RWPE1 (cell line): ENCODE measurements around the gene SENP1.
"Not testable (repeated sequence)": the region's sequence is repeated elsewhere in the genome, so short reads cannot be mapped to it uniquely, and the experiment has no call there.

Experiments
- CTCF ChIA-PET: fragments of 350-600 bp; sonication (Branson Sonifier 250); formaldehyde crosslinking; extraction: SDS; loops from one replicate; lab custom pipeline; 2021; lab: Yijun Ruan, JAX
- POLR2A ChIA-PET: fragments of 400-600 bp; formaldehyde crosslinking; extraction: SDS; loops from one replicate; lab custom pipeline; 2020; ENCODE audit warnings: antibody characterized with exemption; ENCODE audit not compliant: low non-redundant PET; lab: Yijun Ruan, JAX
- DNase-seq: peaks from one replicate; pipeline ENCODE4 v3.0.0; 2012; ENCODE audit warnings: low spot score
- H3K27ac ChIP-seq: fragments of 450-650 bp; 2 replicates; pipeline ENCODE4 v1.5.1; 2017
- TF ChIP-seq, protein P1 (sequence below): fragments of 450-650 bp; conservative IDR thresholded peaks from 2 replicates; pipeline ENCODE4 v1.5.1; 2017; ENCODE audit warnings: low read depth, mild to moderate bottlenecking

SENP1 gene

DNA sequence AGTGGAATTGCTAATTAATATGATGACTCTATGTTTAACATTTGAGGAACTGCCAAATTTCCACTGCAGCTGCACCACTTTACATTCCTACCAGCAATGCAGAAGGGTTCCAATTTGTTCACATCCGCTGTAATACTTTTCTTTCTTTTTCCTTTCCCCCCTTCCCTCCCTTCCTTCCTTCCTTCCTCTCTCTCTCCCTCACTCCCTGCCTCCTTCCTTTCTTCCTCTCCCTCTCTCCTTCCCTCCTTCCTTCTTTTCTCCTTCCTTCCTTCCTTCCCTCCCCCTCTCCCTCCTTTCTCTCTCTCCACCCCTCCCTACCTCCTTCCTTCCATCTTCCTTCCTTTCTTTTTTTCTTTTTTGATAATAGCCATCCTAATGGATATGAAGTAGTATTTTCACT, 10.1 kb upstream of the SENP1 start:
- CTCF ChIA-PET, result no interaction called here
- TF ChIP-seq, protein P1, sequence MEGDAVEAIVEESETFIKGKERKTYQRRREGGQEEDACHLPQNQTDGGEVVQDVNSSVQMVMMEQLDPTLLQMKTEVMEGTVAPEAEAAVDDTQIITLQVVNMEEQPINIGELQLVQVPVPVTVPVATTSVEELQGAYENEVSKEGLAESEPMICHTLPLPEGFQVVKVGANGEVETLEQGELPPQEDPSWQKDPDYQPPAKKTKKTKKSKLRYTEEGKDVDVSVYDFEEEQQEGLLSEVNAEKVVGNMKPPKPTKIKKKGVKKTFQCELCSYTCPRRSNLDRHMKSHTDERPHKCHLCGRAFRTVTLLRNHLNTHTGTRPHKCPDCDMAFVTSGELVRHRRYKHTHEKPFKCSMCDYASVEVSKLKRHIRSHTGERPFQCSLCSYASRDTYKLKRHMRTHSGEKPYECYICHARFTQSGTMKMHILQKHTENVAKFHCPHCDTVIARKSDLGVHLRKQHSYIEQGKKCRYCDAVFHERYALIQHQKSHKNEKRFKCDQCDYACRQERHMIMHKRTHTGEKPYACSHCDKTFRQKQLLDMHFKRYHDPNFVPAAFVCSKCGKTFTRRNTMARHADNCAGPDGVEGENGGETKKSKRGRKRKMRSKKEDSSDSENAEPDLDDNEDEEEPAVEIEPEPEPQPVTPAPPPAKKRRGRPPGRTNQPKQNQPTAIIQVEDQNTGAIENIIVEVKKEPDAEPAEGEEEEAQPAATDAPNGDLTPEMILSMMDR, result no peak
- POLR2A ChIA-PET, result no interaction called here

DNA sequence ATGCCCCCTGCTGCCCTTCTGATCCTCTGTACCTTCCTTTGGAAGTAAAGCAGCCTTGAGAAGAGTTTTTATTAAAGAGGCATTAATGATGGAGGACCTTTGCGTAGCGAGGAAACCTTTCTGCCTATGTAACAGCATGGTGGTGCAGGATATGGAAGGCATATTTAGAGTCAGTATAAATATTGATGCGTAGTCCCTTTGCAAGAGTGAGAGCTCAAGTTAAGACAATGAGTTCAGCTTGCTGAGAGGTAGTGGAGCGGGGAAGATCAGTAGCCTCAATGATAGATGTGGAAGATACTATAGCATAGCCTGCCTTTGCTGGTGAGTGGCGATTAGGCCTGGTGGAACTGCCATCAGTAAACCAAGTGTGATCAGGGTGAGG, 5.4 kb upstream of the SENP1 start:
- H3K27ac ChIP-seq, CTCF ChIA-PET, POLR2A ChIA-PET, DNase-seq: not testable (repeated sequence)

More for the DNA sequence above, 10.1 kb upstream of the SENP1 start:
- no peak for DNase-seq
- no peak overlapping the region for H3K27ac ChIP-seq

DNA sequence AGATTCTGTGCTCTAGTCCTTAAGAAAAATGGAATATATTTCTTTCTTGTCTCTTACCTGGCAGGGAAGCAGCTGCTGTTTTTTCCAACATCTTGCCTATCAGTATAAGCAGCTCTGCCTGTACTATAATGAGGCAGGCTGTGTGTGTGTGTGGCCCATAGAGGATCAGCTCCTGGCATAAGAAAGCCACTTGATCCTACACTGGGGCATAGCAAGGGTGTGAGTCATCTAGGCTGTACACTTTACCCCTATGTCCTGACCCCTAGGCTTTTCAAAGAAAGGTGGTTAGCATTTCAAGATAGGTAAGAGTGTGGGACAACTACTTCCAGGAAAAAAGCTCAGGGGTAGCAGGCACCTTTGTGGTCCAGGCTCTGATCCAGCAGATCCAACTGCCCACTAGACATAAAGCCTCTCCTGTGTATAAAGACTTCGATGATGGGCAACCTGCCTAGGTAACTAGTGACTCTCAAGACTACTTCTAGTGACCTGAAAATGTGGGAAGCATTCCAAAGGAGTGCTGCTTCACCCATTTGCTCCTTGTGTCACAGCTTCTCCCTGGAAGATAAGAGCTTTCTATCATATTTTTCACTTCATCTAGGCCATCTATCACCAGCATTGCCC, 4.9 kb upstream of the SENP1 start:
- no peak overlapping the region for H3K27ac ChIP-seq
- DNase-seq, result peak; percentile 15
- TF ChIP-seq, protein P1, result no peak
- ChIA-PET CTCF (interaction anchor here (0.7 kb wide), 2 partner anchors 12 to 507 kb away, joined by 3 to 4 read pairs; no protein-coding TSS in a partner anchor), POLR2A (no interaction called here)

DNA sequence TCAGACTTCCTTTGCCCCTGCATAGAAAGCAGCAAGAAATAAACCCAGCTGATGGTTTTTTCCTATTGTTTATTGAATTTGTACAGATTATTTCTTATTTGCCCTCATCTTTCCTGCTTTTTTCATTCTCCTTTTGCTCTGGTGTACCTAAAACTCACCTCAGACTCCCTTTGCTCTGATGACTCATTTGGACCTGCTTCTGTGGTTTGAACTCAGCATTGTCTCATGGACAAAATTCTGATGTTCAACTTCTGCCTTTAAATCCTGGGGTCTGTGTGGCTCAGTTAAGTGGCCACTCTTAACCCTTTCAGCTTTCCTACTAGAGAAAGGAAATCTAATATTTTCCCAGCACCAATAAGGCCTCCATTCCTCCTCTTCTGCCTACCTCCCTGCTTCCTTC, 3.5 kb upstream of the SENP1 start:
- ChIA-PET POLR2A (no interaction called here), CTCF (no interaction called here)
- no peak for DNase-seq
- no peak overlapping the region for H3K27ac ChIP-seq
- TF ChIP-seq, protein P1, result no peak

DNA sequence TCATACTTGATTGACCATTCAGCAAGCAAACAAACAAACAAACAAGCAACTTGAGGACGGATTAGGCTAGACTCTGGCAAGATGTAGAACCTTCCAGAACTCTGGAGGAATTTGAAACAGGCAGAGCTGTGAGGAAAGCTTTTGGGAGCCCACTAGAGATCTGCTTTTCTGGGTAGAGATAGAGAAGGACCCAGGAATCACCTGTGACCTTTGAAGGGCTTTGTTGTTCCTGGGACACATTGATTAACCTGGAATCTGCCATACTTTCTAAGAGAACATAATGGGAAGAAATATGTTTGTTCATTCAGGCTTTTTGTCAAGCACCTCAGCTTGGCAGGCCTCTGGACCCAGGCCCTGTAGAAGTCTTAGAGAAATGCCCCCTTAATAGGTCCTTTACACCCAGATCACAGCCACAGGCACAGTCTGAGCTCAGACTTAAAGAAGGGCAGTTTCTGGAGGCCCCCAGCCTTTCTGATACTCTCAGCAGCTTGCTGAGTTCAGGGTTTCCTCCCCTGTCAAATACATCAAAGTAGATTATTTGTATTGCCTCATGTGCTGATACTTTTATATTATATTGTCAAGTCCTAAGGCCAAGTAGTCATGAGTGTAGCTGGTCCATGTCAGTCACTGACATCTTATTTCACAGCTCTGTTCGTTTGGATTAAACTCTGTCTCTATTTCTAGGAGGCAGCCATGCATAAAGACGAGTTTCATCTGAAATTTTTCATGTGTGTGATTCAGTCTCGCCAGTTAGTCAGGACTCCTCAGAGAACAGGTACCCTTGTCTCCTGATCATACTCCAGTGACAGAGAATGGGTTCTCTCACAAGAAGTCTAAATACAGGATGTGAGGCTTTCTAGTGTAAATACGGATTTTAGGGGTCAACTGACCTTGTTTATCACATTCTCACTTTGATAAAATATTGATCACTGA, 1.1 kb upstream of the SENP1 start:
- TF ChIP-seq, protein P1, result no peak
- POLR2A ChIA-PET, result no interaction called here
- CTCF ChIA-PET, result no interaction called here
- DNase-seq, result no peak
- H3K27ac ChIP-seq, result peak overlapping the region; percentile 97

DNA sequence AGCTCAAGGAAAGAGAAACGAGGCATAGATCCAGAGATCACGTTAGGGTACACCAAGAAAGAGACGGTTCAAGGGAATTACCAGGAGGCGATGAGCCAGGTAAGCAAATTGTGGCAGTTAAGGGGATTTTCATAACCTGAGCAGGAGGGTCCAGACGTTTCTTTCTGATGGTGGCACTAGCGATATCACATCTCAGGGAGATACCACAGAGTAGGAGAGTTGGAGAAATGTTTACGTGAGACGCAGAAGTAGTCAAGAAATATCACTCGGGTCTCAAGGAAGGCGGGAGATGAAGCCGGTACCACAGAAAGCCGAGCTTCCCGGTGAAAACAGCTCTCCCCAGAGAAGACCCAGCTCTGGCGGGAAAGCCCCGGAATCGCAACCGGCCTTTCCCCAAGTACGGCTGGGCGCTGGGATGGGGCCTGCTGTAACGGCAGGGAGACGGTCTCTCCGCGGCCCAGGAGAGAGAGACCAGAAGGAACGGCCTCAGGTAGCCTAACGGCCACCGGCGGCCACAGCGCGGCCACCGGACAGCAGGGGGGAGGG, 485 bp downstream of the SENP1 start:
- POLR2A ChIA-PET, result interaction anchor here (0.6 kb wide), 2 partner anchors 81 to 85 kb away, joined by 3 read pairs; no protein-coding TSS in a partner anchor
- peak; percentile 32 for DNase-seq

More for the DNA sequence above, 485 bp downstream of the SENP1 start:
- H3K27ac ChIP-seq, result peak overlapping the region; percentile 97
- TF ChIP-seq, protein P1, result no peak
- CTCF ChIA-PET, result interaction anchor here (0.6 kb wide), 1 partner anchor 145 kb away, joined by 3 read pairs; no protein-coding TSS in a partner anchor
